Fibroblast of mammary gland (primary cell): ENCODE data around the gene PDIA3.

Experiments used
- DNase-seq: peaks from one replicate; pipeline ENCODE4 v3.0.0-alpha.2; 2010; ENCODE audit warnings: low read depth
- H3K4me3 ChIP-seq: 2 replicates; pipeline ENCODE4 v1.5.1; 2011; ENCODE audit warnings: low read depth, mild to moderate bottlenecking, low read length, moderate library complexity; ENCODE audit not compliant: control insufficient read depth
- CTCF ChIP-seq: conservative IDR thresholded peaks from 2 replicates; pipeline ENCODE4 v1.5.1; 2011; ENCODE audit warnings: low read depth, low read length, inconsistent platforms; ENCODE audit not compliant: control insufficient read depth, insufficient read depth

PDIA3 gene

GRCh38 chr15:43794269-43795037, 48.2 kb downstream of the PDIA3 start:
- peak; percentile 56 for DNase-seq
- TF ChIP-seq CTCF = no peak
- H3K4me3 ChIP-seq = no peak overlapping the region

- no peak for DNase-seq
- no peak for TF ChIP-seq CTCF
- H3K4me3 ChIP-seq = no peak overlapping the region
Measured at GRCh38 chr15:43795197-43795596, 49.0 kb downstream of the PDIA3 start.

GRCh38 chr15:43795997-43796396, 49.8 kb downstream of the PDIA3 start:
- no peak for DNase-seq
- no peak overlapping the region for H3K4me3 ChIP-seq
- TF ChIP-seq CTCF = no peak

- no peak for TF ChIP-seq CTCF
- DNase-seq = no peak
- H3K4me3 ChIP-seq = no peak overlapping the region
Measured at GRCh38 chr15:43796566-43796965, 50.3 kb downstream of the PDIA3 start.

- TF ChIP-seq CTCF = no peak
- H3K4me3 ChIP-seq = no peak overlapping the region
- DNase-seq = no peak
Measured at GRCh38 chr15:43799209-43799944, 53.1 kb downstream of the PDIA3 start.

- peak within 1 kb of the TSS; percentile 99 for H3K4me3 ChIP-seq
- DNase-seq = no peak
- TF ChIP-seq CTCF = no peak
Measured at GRCh38 chr15:43799945-43800285, 53.7 kb downstream of the PDIA3 start, which contains the start of gene SERINC4. SERINC4 (minus strand) TSS chr15:43800220; CDS start chr15:43799986, 234 bp downstream.
